LNCAP (cell line): ENCODE measurements around the gene JAKMIP1.

ENCODE experiments used
- CTCF ChIP-seq: fragments of 450-650 bp; IDR thresholded peaks from 2 replicates; pipeline ENCODE4 v1.5.1; 2017; ENCODE audit warnings: mild to moderate bottlenecking

The JAKMIP1 gene

GRCh38 chr4:6114601-6115000, 85.7 kb downstream of the JAKMIP1 start:
- no peak for TF ChIP-seq CTCF

- TF ChIP-seq CTCF: no peak
These were observed 86.2 kb downstream of the JAKMIP1 start for GRCh38 chr4:6114181-6114580.

- no peak for TF ChIP-seq CTCF
These were observed 86.7 kb downstream of the JAKMIP1 start for GRCh38 chr4:6113641-6114040.

DNA sequence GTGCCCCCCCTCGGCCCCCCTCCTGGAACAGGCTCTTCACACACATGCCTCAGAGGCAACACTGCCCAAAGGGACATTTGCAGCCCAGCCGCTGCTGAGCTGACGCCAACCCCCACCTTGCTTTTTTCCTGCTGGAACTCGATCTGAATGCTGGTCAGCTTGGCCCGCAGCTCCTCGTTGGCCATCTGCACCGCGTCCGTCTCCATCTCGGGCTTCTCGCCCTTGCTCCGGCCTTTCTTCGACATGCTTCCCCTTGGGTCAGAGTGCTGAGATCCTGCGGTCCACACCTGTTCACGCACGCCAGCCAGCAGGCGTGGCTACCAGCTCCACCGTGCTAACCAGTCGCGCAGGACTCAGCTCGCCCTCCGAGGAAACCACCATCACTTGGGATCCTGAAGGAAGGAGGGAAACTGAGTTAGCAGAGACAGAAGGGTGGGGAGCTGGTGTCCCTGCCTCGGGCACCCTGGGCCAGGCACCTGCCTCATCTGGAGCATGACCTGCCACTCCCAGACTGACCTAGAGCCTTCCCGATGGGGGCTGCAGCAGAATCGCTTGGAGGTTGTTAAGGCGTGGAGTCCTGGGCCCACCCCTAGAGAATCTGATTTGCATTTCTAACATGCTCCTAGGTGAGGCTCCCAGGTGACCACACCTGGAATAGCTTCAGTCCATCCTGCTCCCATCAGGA, 87.6 kb downstream of the JAKMIP1 start:
- no peak for TF ChIP-seq CTCF

DNA sequence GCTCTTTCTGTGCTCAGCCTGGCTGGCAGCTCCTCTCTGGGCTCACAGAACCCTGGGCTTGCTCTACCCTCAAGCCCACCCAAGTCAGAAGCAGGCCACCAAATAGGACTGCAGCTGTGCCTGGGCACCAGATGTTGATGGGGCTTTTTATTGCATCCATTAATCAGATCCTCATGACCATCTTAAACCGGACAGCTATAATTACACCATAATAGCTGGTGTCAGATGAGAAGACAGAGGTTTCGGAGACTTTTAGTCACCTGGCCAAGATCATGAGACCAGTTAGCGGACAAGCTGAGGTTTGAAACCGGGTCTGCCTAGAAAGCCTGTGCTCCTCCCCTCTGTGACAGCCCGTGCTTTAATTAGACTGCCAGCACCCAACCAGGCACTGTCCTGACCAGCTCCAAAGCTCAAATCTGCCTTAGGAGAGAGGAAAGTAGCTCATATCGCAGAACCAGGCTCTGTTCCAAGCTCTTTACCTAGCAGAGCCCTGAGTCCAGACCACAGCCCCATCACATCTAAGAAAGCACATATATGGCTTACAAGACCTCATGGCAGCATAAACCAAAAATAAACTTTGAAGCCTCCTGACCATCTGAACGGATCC, 88.9 kb downstream of the JAKMIP1 start:
- no peak for TF ChIP-seq CTCF

GRCh38 chr4:6110681-6111353, 89.5 kb downstream of the JAKMIP1 start:
- no peak for TF ChIP-seq CTCF

DNA sequence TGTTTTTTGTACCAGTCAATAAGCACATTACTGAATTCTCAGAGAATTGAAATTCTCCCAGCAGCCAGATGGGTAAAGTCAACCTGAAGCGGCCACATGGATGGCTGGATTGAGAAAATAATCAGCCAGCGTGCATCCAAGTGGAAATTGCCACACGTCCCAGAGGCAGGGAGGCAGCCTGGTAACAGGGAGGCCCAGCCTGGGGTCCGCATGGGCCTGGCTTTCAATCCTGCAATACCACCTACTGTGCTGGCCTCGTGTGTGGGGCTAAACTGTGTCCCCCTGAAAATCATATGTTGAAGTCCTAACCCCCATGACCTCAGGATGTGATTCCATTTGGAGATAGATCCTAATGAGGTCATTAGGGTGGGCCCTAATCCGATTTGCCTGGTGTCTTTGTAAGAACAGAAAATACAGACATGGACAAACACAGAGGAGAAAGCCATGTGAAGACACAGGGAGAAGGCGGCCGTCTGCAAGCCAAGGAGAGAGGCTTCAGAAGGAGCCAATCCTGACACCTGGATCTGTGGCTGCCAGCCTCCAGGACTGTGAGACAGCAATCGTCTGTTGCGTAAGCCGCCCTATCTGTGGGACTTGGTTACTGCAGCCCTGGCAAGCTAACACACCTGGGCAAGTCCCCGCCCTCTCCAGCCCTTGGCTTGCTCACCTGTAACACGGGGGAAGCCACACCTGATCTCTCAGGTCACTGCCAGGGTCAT, 90.3 kb downstream of the JAKMIP1 start:
- peak; percentile 60 for TF ChIP-seq CTCF
